A549 (cell line): ENCODE results near the gene TUBGCP3. TPM values are rescaled to one million over a fixed set of nuclear protein-coding genes. Genes with fewer than 3 reads are reported as not detected.

Experiments used
- ATAC-seq, 2 experiments: fragments of 200-7000 bp in 1 of 2; fragments of >200 bp in 1 of 2; cut with Nextera tagmentation in 1 of 2; cut with Tn5 transposase in 1 of 2; 3 replicates each; pipeline versions ENCODE4 v1.8.0 to v1.9.1; 2018 to 2020; ENCODE audit warnings: mild to moderate bottlenecking in 1 of 2, moderate library complexity in 1 of 2
- CTCF ChIA-PET: fragments of 300-600 bp; sonication (Branson Sonifier 250); formaldehyde crosslinking; extraction: SDS; loops from one replicate; lab custom pipeline; 2021; ENCODE audit warnings: antibody characterized with exemption, inconsistent platforms; lab: Yijun Ruan, JAX
- POLR2A ChIA-PET: fragments of 350-600 bp; formaldehyde crosslinking; extraction: SDS; loops from one replicate; lab custom pipeline; 2021; ENCODE audit warnings: antibody characterized with exemption, inconsistent platforms; lab: Yijun Ruan, JAX
- DNase-seq, 2 experiments: peaks; one replicate each; pipeline versions ENCODE4 v3.0.0 to v3.0.0-alpha.2; 2011 to 2016; ENCODE audit warnings: low read depth in 1 of 2, low spot score in 1 of 2
- FAIRE-seq: peaks from 2 replicates; lab custom pipeline; 2011; peaks lifted over from hg19 to GRCh38; lab: Jason Lieb, UNC
- H3K27ac ChIP-seq, 2 experiments: fragments of >200 bp; sonication (Bioruptor Twin); formaldehyde crosslinking; 3 replicates each; pipeline ENCODE4 v1.5.1; 2016 to 2017
- H3K4me1 ChIP-seq: fragments of >200 bp; sonication (Bioruptor Twin); formaldehyde crosslinking; 3 replicates; pipeline ENCODE4 v1.6.1; 2016
- H3K4me2 ChIP-seq: fragments of >200 bp; sonication (Bioruptor Twin); formaldehyde crosslinking; 3 replicates; pipeline ENCODE4 v1.6.1; 2016
- H3K4me3 ChIP-seq: fragments of >200 bp; sonication (Bioruptor Twin); formaldehyde crosslinking; 3 replicates; pipeline ENCODE4 v1.5.1; 2016
- H3K9me3 ChIP-seq: fragments of >200 bp; sonication (Bioruptor Twin); formaldehyde crosslinking; 3 replicates; pipeline ENCODE4 v1.6.1; 2016
- CHD4 ChIP-seq: fragments of 200-600 bp; sonication (generic); IDR thresholded peaks from 2 replicates; pipeline ENCODE4 v1.6.1; 2016; ENCODE audit warnings: antibody characterized with exemption, mild to moderate bottlenecking, borderline replicate concordance
- FOXS1 ChIP-seq: fragments of 250-450 bp; sonication (Bioruptor Pico); IDR thresholded peaks from 2 replicates; pipeline ENCODE4 v1.5.0; 2020; ENCODE audit warnings: mild to moderate bottlenecking, moderate library complexity
- GATA3 ChIP-seq: IDR thresholded peaks from 2 replicates; pipeline ENCODE4 v1.6.1; 2012; ENCODE audit warnings: borderline replicate concordance
- HDAC2 ChIP-seq: fragments of 200-600 bp; sonication (generic); IDR thresholded peaks from 2 replicates; pipeline ENCODE4 v1.6.1; 2016
- JUN ChIP-seq, 2 experiments: fragments of >200 bp; sonication (Bioruptor Twin); formaldehyde crosslinking; IDR thresholded peaks; 2 replicates in 1 of 2; 3 replicates in 1 of 2; pipeline ENCODE4 v1.6.1; 2016 to 2017
- MYC ChIP-seq: IDR thresholded peaks from 2 replicates; pipeline ENCODE4 v1.6.1; 2012; ENCODE audit warnings: mild to moderate bottlenecking, inconsistent platforms, low read length, improper control_type of control experiment, borderline replicate concordance
- NPAS2 ChIP-seq: fragments of 250-450 bp; sonication (Bioruptor Pico); IDR thresholded peaks from 2 replicates; pipeline ENCODE4 v1.8.0; 2022; ENCODE audit warnings: mild to moderate bottlenecking, moderate library complexity, borderline replicate concordance
- RNF2 ChIP-seq: fragments of 200-600 bp; sonication (generic); IDR thresholded peaks from 2 replicates; pipeline ENCODE4 v1.6.1; 2016; ENCODE audit warnings: low read depth, mild to moderate bottlenecking, antibody characterized with exemption, moderate library complexity, borderline replicate concordance
- TP53 ChIP-seq: fragments of 250-450 bp; sonication (Bioruptor Pico); IDR thresholded peaks from 2 replicates; pipeline ENCODE4 v1.5.0; 2021; ENCODE audit warnings: mild to moderate bottlenecking, moderate library complexity
- ZC3H11A ChIP-seq: fragments of 450-650 bp; IDR thresholded peaks from 2 replicates; pipeline ENCODE4 v1.6.1; 2014; ENCODE audit warnings: antibody characterized with exemption, mild to moderate bottlenecking
- WGBS: methylation state at CpG from one replicate; pipeline ENCODE4 v1.1.6; 2017; ENCODE audit errors: missing lambda C conversion rate; 5-methylcytosine and 5-hydroxymethylcytosine counted together
- polyA plus RNA-seq, 4 experiments: library from polyadenylated mRNA; depleted of rRNA in 3 of 4; stranded (reverse); fragments of >200 nt; fragmentation: RNase III in 1 of 4; extraction: RNeasy Plus Mini Kit Qiagen cat#74134 plus additional on column Dnase treatment in 1 of 4; gene quantifications; 2 replicates in 3 of 4; 3 replicates in 1 of 4; pipeline ENCODE4 v1.2.3, GENCODE V29; 2011 to 2017
- TF ChIP-seq, protein P1 (sequence below): fragments of 150-350 bp; IDR thresholded peaks from 2 replicates; pipeline ENCODE4 v1.6.1; 2014; ENCODE audit warnings: low read depth, mild to moderate bottlenecking, low read length

Gene TUBGCP3
- polyA plus RNA-seq, 2 of the 4 experiments (the other 2 are of a cell fraction), result 15.9 to 21.3 TPM

GRCh38 chr13:112435973-112436372 lies 152.0 kb downstream of the TUBGCP3 start:
- WGBS, result 23% methylated on average over 9 of the region's 9 CpGs
- H3K4me3 ChIP-seq, result no peak overlapping the region
- DNase-seq (no peak), FAIRE-seq (no peak), ATAC-seq (no peak)
- POLR2A ChIA-PET, result no interaction called here
- no peaks in the 10 kb centered on the region for H3K4me1 ChIP-seq
- TF ChIP-seq FOXS1 (CRISPR knock-in tag) (no peak), TP53 (CRISPR knock-in tag) (no peak), GATA3 (no peak), RNF2 (no peak), MYC (no peak), ZC3H11A (no peak), NPAS2 (CRISPR knock-in tag) (no peak), JUN (IDR thresholded peaks at IDR 0.05) (no peak), CHD4 (no peak), HDAC2 (no peak)
- TF ChIP-seq, protein P1, sequence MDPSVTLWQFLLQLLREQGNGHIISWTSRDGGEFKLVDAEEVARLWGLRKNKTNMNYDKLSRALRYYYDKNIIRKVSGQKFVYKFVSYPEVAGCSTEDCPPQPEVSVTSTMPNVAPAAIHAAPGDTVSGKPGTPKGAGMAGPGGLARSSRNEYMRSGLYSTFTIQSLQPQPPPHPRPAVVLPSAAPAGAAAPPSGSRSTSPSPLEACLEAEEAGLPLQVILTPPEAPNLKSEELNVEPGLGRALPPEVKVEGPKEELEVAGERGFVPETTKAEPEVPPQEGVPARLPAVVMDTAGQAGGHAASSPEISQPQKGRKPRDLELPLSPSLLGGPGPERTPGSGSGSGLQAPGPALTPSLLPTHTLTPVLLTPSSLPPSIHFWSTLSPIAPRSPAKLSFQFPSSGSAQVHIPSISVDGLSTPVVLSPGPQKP, result no peak
- no peak overlapping the region for H3K27ac ChIP-seq
- no peak overlapping the region for H3K4me2 ChIP-seq
- CTCF ChIA-PET, result no interaction called here
- H3K9me3 ChIP-seq, result 0 out of 3 replicates have a peak, but pooled peaks cover 3% of the 10 kb centered on the region

Other genes with a start within 250 kb of the TUBGCP3 start
- not detected in 2 replicates for gene SPACA7, start 211.8 kb downstream of the TUBGCP3 start, polyA plus RNA-seq (2011; rRNA removed)
- not detected in 3 replicates for gene SPACA7, start 211.8 kb downstream of the TUBGCP3 start, polyA plus RNA-seq (2017; fragmentation: RNase III; extraction: RNeasy Plus Mini Kit Qiagen cat#74134 plus additional on column Dnase treatment)
- 4.1 and 9.1 TPM in 2 replicates for gene ATP11A, start 101.9 kb upstream of the TUBGCP3 start, polyA plus RNA-seq (2011; rRNA removed)
- 7.7 to 8.1 TPM (median 8.0 TPM) in 3 replicates for gene ATP11A, start 101.9 kb upstream of the TUBGCP3 start, polyA plus RNA-seq (2017; fragmentation: RNase III; extraction: RNeasy Plus Mini Kit Qiagen cat#74134 plus additional on column Dnase treatment)